A549 (cell line): ENCODE results near the gene CDK17.

Experiments
- CHD2 ChIP-seq: fragments of 150-350 bp; IDR thresholded peaks from 2 replicates; pipeline ENCODE4 v1.6.1; 2014; ENCODE audit warnings: low read length; ENCODE audit not compliant: partially characterized antibody
- CHD4 ChIP-seq: fragments of 200-600 bp; sonication (generic); IDR thresholded peaks from 2 replicates; pipeline ENCODE4 v1.6.1; 2016; ENCODE audit warnings: antibody characterized with exemption, mild to moderate bottlenecking, borderline replicate concordance
- CTCF ChIP-seq: fragments of >200 bp; sonication (Bioruptor Twin); formaldehyde crosslinking; IDR thresholded peaks from 3 replicates; pipeline ENCODE4 v1.5.1; 2016
- HOXB5 ChIP-seq: fragments of 250-450 bp; sonication (Bioruptor Pico); IDR thresholded peaks from 2 replicates; pipeline ENCODE4 v1.5.0; 2020; ENCODE audit warnings: mild to moderate bottlenecking, moderate library complexity
- JUNB ChIP-seq: fragments of >200 bp; sonication (Bioruptor Twin); formaldehyde crosslinking; IDR thresholded peaks from 2 replicates; pipeline ENCODE4 v1.6.1; 2016
- MAX ChIP-seq: IDR thresholded peaks from 2 replicates; pipeline ENCODE4 v1.6.1; 2012
- MYC ChIP-seq: IDR thresholded peaks from 2 replicates; pipeline ENCODE4 v1.6.1; 2012; ENCODE audit warnings: mild to moderate bottlenecking, inconsistent platforms, low read length, improper control_type of control experiment, borderline replicate concordance
- POLR2A ChIP-seq: IDR thresholded peaks from 2 replicates; pipeline ENCODE4 v1.6.1; 2012; ENCODE audit warnings: mild to moderate bottlenecking, low read length
- POLR2AphosphoS2 ChIP-seq: conservative IDR thresholded peaks from 2 replicates; pipeline ENCODE4 v1.6.1; 2012; ENCODE audit warnings: low read length, improper control_type of control experiment, inconsistent platforms
- RAD21 ChIP-seq, 2 experiments: fragments of >200 bp in 1 of 2; sonication (Bioruptor Twin) in 1 of 2; formaldehyde crosslinking in 1 of 2; IDR thresholded peaks in 1 of 2; conservative IDR thresholded peaks in 1 of 2; 2 replicates in 1 of 2; 3 replicates in 1 of 2; pipeline ENCODE4 v1.6.1; 2012 to 2018; ENCODE audit warnings: inconsistent platforms in 1 of 2

GRCh38 chr12:96258104-96258961 lies 141.9 kb downstream of the CDK17 start:
- TF ChIP-seq POLR2A (no peak), CTCF (no peak), MAX (no peak), MYC (no peak), JUNB (no peak), POLR2AphosphoS2 (no peak), HOXB5 (CRISPR knock-in tag) (no peak), CHD4 (no peak), RAD21 (conservative IDR thresholded peaks at IDR 0.05 in 1 of 2, IDR thresholded peaks at IDR 0.05 in 1 of 2) (no peak), CHD2 (no peak)
